GM12878 (cell line): ENCODE measurements around the gene METRN. TPM values are rescaled to one million over a fixed set of nuclear protein-coding genes. Genes with fewer than 3 reads are reported as not detected.

Experiments
- BMI1 ChIP-seq: fragments of 450-650 bp; IDR thresholded peaks from 2 replicates; pipeline ENCODE4 v1.6.1; 2016; ENCODE audit warnings: mild to moderate bottlenecking, moderate library complexity, borderline replicate concordance
- ESRRA ChIP-seq: IDR thresholded peaks from 2 replicates; pipeline ENCODE4 v1.6.1; 2012; ENCODE audit warnings: mild to moderate bottlenecking, low read length, improper control_type of control experiment
- GATAD2B ChIP-seq: fragments of 450-650 bp; conservative IDR thresholded peaks from 2 replicates; pipeline ENCODE4 v1.6.1; 2017; ENCODE audit warnings: low read depth, mild to moderate bottlenecking, moderate library complexity
- HDAC2 ChIP-seq: fragments of 200-600 bp; sonication (generic); IDR thresholded peaks from 2 replicates; pipeline ENCODE4 v1.6.1; 2017
- MTA2 ChIP-seq: fragments of 450-650 bp; IDR thresholded peaks from 2 replicates; pipeline ENCODE4 v1.6.1; 2016; ENCODE audit warnings: low read depth, mild to moderate bottlenecking, moderate library complexity
- RFX5 ChIP-seq: IDR thresholded peaks from 2 replicates; pipeline ENCODE4 v1.6.1; 2011; ENCODE audit warnings: low read depth, low read length, improper control_type of control experiment
- polyA plus RNA-seq, 11 experiments: library from polyadenylated mRNA; depleted of rRNA in 4 of 11; unstranded in 6 of 11; stranded (reverse) in 5 of 11; fragments of >200 nt; fragmentation: Nextera tagmentation in 4 of 11; fragmentation: Illumina TruSeq in 1 of 11; extraction: Ambion mirVana in 4 of 11; extraction: Trizol in 1 of 11; gene quantifications; 1 replicate in 1 of 11; 2 replicates in 10 of 11; pipeline versions ENCODE4 v1.2.1 to v1.2.3, GENCODE V29; 2011 to 2016; ENCODE audit warnings: inconsistent platforms in 2 of 11, missing spikeins in 2 of 11, low read depth in 1 of 11
- total RNA-seq, 4 experiments: library from RNA; depleted of rRNA in 3 of 4; stranded (reverse); fragments of >200 nt in 3 of 4; fragmentation: Illumina TruSeq in 1 of 4; extraction: Trizol in 1 of 4; gene quantifications; 2 replicates each; pipeline versions ENCODE4 v1.2.1 to v1.2.3, GENCODE V29; 2013 to 2021
- TF ChIP-seq, protein P1 (sequence below): fragments of 450-650 bp; formaldehyde crosslinking; IDR thresholded peaks from 2 replicates; pipeline ENCODE4 v1.5.0; 2022; ENCODE audit warnings: mild to moderate bottlenecking, missing genetic modification characterization
- TF ChIP-seq, protein P2 (sequence below): IDR thresholded peaks from 2 replicates; pipeline ENCODE4 v1.6.1; 2011; ENCODE audit warnings: mild to moderate bottlenecking, low read depth, low read length, moderate library complexity; ENCODE audit not compliant: insufficient replicate concordance
- TF ChIP-seq, protein P3 (sequence below): IDR thresholded peaks from 2 replicates; pipeline ENCODE4 v1.6.1; 2011; ENCODE audit warnings: low read depth, low read length, improper control_type of control experiment, borderline replicate concordance

METRN gene
- total and polyA plus RNA-seq, 10 of the 15 experiments (the other 5 are each of a cell fraction or from before 2014, with no cell fraction given): 0.11 to 12.8 (median 1.1) TPM; not detected in 1

DNA sequence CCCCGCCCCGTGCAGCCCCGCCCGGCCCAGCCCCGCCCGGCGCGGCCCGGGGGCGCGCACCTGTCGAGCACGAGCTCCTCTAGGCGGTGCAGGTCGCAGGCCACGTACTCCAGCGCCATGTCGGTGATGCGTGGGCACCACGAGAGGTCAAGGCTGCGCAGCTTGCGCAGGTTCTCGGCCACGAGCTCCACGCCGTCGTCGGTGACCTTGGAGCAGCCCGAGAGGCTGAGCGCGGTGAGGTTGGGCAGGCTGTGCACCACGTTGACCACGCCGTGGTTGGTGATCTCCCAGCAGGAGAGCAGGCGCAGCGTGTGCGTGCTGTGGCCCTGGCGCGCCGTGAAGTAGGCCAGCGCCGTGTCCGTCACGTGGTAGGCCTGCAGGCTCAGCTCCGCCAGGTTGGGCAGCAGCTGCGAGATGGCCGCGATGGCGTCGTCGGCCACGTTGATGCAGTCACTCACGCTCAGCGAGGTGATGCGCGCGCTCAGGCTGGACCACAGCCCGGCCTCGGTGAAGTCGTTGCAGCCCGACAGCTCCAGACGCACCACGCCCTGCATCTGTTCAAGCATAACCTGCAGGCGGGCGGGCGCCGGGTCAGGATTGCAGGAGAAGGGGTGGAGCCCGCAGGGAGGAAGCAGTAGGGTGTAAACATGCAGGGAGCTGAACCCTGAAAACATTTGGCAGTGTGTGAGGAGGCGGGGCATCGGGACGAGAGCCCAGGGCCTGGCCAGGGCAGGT lies 19.4 kb upstream of the METRN start (continued):
- TF ChIP-seq, protein P1, sequence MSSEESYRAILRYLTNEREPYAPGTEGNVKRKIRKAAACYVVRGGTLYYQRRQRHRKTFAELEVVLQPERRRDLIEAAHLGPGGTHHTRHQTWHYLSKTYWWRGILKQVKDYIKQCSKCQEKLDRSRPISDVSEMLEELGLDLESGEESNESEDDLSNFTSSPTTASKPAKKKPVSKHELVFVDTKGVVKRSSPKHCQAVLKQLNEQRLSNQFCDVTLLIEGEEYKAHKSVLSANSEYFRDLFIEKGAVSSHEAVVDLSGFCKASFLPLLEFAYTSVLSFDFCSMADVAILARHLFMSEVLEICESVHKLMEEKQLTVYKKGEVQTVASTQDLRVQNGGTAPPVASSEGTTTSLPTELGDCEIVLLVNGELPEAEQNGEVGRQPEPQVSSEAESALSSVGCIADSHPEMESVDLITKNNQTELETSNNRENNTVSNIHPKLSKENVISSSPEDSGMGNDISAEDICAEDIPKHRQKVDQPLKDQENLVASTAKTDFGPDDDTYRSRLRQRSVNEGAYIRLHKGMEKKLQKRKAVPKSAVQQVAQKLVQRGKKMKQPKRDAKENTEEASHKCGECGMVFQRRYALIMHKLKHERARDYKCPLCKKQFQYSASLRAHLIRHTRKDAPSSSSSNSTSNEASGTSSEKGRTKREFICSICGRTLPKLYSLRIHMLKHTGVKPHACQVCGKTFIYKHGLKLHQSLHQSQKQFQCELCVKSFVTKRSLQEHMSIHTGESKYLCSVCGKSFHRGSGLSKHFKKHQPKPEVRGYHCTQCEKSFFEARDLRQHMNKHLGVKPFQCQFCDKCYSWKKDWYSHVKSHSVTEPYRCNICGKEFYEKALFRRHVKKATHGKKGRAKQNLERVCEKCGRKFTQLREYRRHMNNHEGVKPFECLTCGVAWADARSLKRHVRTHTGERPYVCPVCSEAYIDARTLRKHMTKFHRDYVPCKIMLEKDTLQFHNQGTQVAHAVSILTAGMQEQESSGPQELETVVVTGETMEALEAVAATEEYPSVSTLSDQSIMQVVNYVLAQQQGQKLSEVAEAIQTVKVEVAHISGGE: no peak
- peak; percentile 77; the same call in 1 of the 2 replicates for TF ChIP-seq GATAD2B
- no peak for TF ChIP-seq ESRRA
- no peak for TF ChIP-seq RFX5
- TF ChIP-seq, protein P2, sequence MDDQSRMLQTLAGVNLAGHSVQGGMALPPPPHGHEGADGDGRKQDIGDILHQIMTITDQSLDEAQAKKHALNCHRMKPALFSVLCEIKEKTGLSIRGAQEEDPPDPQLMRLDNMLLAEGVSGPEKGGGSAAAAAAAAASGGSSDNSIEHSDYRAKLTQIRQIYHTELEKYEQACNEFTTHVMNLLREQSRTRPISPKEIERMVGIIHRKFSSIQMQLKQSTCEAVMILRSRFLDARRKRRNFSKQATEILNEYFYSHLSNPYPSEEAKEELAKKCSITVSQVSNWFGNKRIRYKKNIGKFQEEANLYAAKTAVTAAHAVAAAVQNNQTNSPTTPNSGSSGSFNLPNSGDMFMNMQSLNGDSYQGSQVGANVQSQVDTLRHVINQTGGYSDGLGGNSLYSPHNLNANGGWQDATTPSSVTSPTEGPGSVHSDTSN: no peak
- no peak for TF ChIP-seq BMI1
- TF ChIP-seq MTA2: no peak
- TF ChIP-seq HDAC2: no peak
- TF ChIP-seq, protein P3, sequence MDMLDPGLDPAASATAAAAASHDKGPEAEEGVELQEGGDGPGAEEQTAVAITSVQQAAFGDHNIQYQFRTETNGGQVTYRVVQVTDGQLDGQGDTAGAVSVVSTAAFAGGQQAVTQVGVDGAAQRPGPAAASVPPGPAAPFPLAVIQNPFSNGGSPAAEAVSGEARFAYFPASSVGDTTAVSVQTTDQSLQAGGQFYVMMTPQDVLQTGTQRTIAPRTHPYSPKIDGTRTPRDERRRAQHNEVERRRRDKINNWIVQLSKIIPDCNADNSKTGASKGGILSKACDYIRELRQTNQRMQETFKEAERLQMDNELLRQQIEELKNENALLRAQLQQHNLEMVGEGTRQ: peak; percentile 12; the same call in 1 of the 2 replicates
